BJ (cell line): Measurements from ENCODE around the gene ALG2. TPM values are rescaled to one million over a fixed set of nuclear protein-coding genes. Genes with fewer than 3 reads are reported as not detected.

Source experiments
- CTCF ChIA-PET: fragments of 350-600 bp; formaldehyde crosslinking; extraction: SDS; loops from one replicate; lab custom pipeline; 2021; ENCODE audit warnings: antibody characterized with exemption, inconsistent platforms; lab: Yijun Ruan, JAX
- POLR2A ChIA-PET: fragments of 300-600 bp; sonication (Branson Sonifier 250); formaldehyde crosslinking; extraction: SDS; loops from one replicate; lab custom pipeline; 2021; ENCODE audit warnings: antibody characterized with exemption; lab: Charles Lee
- DNase-seq: peaks from one replicate; pipeline ENCODE4 v3.0.0-alpha.2; 2011; ENCODE audit warnings: low read depth
- H3K27me3 ChIP-seq: 2 replicates; pipeline ENCODE4 v1.6.0; 2011; ENCODE audit warnings: low read length; ENCODE audit not compliant: control insufficient read depth, insufficient read depth
- H3K36me3 ChIP-seq: 2 replicates; pipeline ENCODE4 v1.5.1; 2011; ENCODE audit warnings: low read length; ENCODE audit not compliant: control insufficient read depth, insufficient read depth
- H3K4me3 ChIP-seq: 2 replicates; pipeline ENCODE4 v1.5.1; 2011; ENCODE audit warnings: low read depth, mild to moderate bottlenecking, control low read depth, low read length
- polyA plus RNA-seq: library from polyadenylated mRNA; depleted of rRNA; stranded (reverse); fragments of >200 nt; gene quantifications from 2 replicates; pipeline ENCODE4 v1.2.3, GENCODE V29; 2011
- TF ChIP-seq, protein P1 (sequence below): IDR thresholded peaks from 2 replicates; pipeline ENCODE4 v1.5.1; 2011; ENCODE audit warnings: low read depth, mild to moderate bottlenecking, control low read depth, inconsistent platforms, low read length, moderate library complexity; ENCODE audit not compliant: insufficient read depth

ALG2 gene
- polyA plus RNA-seq, 1 experiment = 47.6 TPM

DNA sequence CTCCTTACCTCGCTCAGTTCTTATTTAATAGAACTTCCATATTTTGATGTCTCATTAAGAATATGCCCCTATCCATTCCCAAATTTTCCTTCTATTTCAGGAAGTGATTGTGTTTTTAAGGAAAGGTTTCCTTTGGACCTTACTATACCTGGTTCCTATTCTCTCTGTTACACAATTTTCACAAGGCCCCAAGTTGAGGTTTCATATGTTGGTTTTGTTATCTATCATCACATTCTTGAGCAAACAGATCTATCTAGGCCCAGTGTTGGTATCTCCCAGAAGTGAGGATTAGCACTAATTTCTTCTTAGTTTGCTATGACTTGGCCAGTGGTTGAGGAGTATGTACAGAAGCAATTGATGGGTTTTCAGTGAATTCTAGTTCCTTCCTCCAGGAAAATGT is 41.5 kb downstream of the ALG2 start:
- ChIA-PET POLR2A (no interaction called here), CTCF (no interaction called here)
- Histone ChIP-seq H3K27me3 (no peaks in the 10 kb centered on the region), H3K4me3 (no peak overlapping the region), H3K36me3 (no peaks in the 10 kb centered on the region)
- no peak for DNase-seq
- TF ChIP-seq, protein P1, sequence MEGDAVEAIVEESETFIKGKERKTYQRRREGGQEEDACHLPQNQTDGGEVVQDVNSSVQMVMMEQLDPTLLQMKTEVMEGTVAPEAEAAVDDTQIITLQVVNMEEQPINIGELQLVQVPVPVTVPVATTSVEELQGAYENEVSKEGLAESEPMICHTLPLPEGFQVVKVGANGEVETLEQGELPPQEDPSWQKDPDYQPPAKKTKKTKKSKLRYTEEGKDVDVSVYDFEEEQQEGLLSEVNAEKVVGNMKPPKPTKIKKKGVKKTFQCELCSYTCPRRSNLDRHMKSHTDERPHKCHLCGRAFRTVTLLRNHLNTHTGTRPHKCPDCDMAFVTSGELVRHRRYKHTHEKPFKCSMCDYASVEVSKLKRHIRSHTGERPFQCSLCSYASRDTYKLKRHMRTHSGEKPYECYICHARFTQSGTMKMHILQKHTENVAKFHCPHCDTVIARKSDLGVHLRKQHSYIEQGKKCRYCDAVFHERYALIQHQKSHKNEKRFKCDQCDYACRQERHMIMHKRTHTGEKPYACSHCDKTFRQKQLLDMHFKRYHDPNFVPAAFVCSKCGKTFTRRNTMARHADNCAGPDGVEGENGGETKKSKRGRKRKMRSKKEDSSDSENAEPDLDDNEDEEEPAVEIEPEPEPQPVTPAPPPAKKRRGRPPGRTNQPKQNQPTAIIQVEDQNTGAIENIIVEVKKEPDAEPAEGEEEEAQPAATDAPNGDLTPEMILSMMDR = no peak

DNA sequence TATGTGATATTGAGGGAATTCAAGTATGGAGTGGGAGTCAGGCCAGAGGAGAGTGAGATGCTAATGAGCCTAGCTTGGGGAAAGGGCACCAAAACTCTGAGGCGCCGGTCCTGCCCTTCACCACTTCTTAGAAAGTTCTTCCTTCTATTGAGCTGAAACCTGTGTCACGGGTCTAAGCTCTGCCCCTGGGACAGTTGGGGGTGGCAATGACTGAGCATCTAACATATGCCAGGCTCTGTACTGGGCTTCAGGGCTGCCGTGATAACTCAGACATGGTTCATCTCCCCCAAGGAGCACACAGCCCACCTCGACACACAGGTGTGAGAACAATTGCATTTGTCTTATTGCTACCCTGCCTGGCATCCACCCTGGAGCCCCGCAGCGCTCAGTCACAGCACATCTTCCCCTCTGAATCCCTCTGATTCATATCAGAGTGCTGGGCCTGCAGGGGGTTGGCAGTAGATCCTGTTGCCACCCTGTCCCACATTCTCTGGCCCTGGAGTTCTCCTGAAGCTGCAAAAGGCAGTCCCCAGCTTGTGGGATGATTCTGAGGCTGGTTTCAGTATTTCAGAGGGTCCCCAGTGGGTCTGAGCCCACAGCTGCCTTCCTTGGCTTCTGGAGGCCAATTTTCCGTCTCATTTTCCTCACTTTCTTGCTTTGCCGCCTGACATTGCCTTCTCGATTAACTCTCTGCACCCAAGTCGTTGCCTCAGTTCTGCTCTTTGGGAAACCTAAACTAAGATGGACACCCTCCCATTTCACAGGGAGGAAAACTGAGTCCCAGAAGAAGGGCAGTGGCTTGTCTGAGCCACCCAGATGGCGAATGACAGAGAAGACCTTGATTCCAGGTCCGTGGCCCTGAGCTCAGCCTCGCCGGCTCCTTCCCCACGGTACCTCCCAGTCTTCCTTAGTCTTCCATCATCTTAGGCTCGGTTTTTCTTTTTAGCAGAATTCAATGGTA is 42.5 kb downstream of the ALG2 start:
- ChIA-PET POLR2A (no interaction called here), CTCF (interaction anchor here (0.6 to 4.4 kb wide), 4 partner anchors 7 to 103 kb away, joined by 3 to 16 read pairs (median 4); no protein-coding TSS in a partner anchor)
- H3K4me3 ChIP-seq = no peak overlapping the region
- H3K36me3 ChIP-seq = no peaks in the 10 kb centered on the region
- no peak for DNase-seq
- TF ChIP-seq, protein P1 = no peak
- H3K27me3 ChIP-seq = no peaks in the 10 kb centered on the region

DNA sequence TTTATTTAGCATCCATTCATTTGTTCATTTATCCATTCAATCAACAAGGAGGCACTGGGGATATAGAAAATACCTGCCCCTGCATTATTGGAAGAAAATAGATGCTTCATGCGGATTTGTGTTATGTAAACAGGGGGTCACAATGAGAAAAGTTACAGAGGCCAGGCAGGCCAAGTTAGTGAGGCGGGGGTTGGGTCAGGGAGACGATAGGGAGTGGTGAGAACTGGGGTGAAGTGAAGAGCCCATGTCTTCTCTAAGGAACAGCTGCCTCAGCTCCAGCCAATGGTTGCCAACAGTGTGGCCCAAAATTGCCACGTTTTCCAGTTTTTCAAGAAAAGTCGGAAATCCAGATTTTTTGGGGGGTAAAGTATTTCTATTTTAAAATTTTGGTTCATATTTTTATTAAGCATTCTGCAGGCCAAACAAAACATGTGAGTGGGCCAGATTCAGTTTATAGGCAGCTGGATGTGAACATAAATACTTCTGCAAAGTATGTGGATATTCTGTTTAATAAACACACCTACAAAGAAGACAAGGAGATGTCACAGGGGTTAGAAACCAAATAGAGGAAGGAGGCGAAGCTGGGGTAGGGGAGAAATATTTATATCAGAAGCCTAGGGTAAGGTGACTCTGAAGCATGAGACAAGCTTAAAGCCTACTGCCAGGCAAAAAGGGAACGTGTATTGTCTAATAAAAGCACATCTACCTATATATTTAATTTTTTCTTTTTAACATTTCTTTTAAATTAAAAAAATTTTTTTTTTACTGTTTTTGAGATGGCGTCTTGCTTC is 44.0 kb downstream of the ALG2 start:
- DNase-seq = no peak
- CTCF ChIA-PET = interaction anchor here (1.1 to 4.4 kb wide), 5 partner anchors 8 to 54 kb away, joined by 3 to 16 read pairs (median 3); no protein-coding TSS in a partner anchor
- H3K27me3 ChIP-seq = no peaks in the 10 kb centered on the region
- H3K4me3 ChIP-seq = no peak overlapping the region
- POLR2A ChIA-PET = no interaction called here
- TF ChIP-seq, protein P1 = no peak
- no peaks in the 10 kb centered on the region for H3K36me3 ChIP-seq

DNA sequence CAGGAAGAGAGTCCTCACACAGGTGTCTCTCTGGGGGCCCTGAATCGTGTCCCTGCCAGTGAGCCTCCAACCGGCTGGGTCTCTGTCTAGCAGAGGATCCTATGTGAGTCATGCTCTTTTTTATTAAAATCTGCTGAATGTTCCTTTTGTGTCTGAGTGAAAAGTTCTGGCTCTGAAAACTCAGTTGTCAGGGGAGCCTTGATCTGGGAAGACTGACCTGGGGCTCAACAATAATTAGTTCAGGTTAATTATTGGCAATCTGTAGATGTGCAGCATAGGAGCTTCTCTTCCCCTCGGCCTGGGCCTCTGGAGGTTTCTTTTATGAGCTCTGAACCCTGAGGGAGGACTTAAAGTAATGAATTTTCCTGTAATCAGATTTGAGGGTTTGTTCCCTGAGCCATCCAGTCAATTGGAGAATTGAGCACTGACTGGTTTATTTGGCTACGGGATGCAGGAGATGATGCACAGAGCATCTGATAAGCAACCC is 45.2 kb downstream of the ALG2 start:
- TF ChIP-seq, protein P1 = no peak
- ChIA-PET CTCF (interaction anchor here (1.4 to 4.4 kb wide), 3 partner anchors 9 to 55 kb away, joined by 3 to 16 read pairs (median 6); no protein-coding TSS in a partner anchor), POLR2A (no interaction called here)

More for the DNA sequence above, 45.2 kb downstream of the ALG2 start:
- DNase-seq = no peak
- Histone ChIP-seq H3K27me3 (0 out of 2 replicates have a peak, but pooled peaks cover 3% of the 10 kb centered on the region), H3K36me3 (no peaks in the 10 kb centered on the region), H3K4me3 (no peak overlapping the region)
